Muscle of leg (tissue), 11 donors: ENCODE measurements around the gene CDYL. TPM values are rescaled to one million over a fixed set of nuclear protein-coding genes. Genes with fewer than 3 reads are reported as not detected.

Experiments used
- DNase-seq: peaks from one replicate; pipeline ENCODE4 v3.0.0; 2013
- H3K27ac ChIP-seq: one replicate; pipeline ENCODE4 v1.5.1; 2013; ENCODE audit warnings: mild to moderate bottlenecking, low read length, control low read depth
- H3K27me3 ChIP-seq: one replicate; pipeline ENCODE4 v1.6.1; 2013; ENCODE audit warnings: low read length; ENCODE audit not compliant: control insufficient read depth, insufficient read depth
- H3K36me3 ChIP-seq: one replicate; pipeline ENCODE4 v1.6.1; 2013; ENCODE audit warnings: low read length; ENCODE audit not compliant: control insufficient read depth, insufficient read depth
- H3K4me1 ChIP-seq: one replicate; pipeline ENCODE4 v1.6.1; 2013; ENCODE audit warnings: low read length; ENCODE audit not compliant: control insufficient read depth, insufficient read depth
- H3K4me3 ChIP-seq: one replicate; pipeline ENCODE4 v1.5.1; 2013; ENCODE audit warnings: low read length, control low read depth
- H3K9me3 ChIP-seq: replicated peaks from 2 replicates; pipeline ENCODE4 v1.6.1; 2013; ENCODE audit warnings: low read depth, low read length; ENCODE audit not compliant: control insufficient read depth
- WGBS: methylation state at CpG from one replicate; pipeline ENCODE4 v1.1.5; 2013; ENCODE audit warnings: missing lambda C conversion rate; ENCODE audit not compliant: insufficient coverage; 5-methylcytosine and 5-hydroxymethylcytosine counted together
- polyA plus RNA-seq, 8 donors: library from polyadenylated mRNA; unstranded; fragments of 120-200 nt; gene quantifications; one replicate each; pipeline versions ENCODE4 v1.2.1 to v1.2.3, GENCODE V29; 2013; ENCODE audit warnings: inconsistent platforms in 1 of 8, low replicate concordance in 1 of 8; ENCODE audit not compliant: insufficient read length in 8 of 8, insufficient read depth in 1 of 8
- total RNA-seq: library from RNA; stranded (reverse); fragments of 120-200 nt; gene quantifications from one replicate; pipeline ENCODE4 v1.2.4, GENCODE V29; 2013

The CDYL gene
- total and polyA plus RNA-seq, 9 donors, result 15.6 to 75.3 (median 19.9) TPM

DNA sequence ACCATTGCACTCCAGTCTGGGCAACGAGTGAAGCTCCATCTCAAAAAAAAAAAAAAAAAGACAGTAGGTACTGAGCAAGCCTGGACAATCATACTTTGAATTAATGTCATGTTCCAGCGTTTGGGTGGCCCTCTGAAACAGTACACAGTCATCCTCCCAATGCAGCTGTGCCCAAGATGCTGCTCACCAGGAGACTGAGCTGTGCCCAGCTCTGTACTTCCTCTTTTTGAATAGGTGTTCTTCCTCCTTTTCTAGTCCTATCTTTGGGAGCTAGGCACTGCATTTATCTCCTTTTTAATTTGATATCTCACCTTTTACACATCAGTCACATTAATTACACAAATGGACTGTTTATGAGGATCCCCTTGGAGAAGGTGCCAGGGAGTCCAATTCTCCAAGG is 126.2 kb downstream of the CDYL start:
- H3K4me3 ChIP-seq, result no peak overlapping the region
- H3K36me3 ChIP-seq, result peaks cover 21% of the 10 kb centered on the region
- peaks cover 12% of the 10 kb centered on the region for H3K4me1 ChIP-seq
- DNase-seq, result no peak
- H3K9me3 ChIP-seq, result peaks cover 13% of the 10 kb centered on the region
- WGBS, result 70% methylated on average over 1 of the region's 2 CpGs
- no peak overlapping the region for H3K27ac ChIP-seq
- no peaks in the 10 kb centered on the region for H3K27me3 ChIP-seq

DNA sequence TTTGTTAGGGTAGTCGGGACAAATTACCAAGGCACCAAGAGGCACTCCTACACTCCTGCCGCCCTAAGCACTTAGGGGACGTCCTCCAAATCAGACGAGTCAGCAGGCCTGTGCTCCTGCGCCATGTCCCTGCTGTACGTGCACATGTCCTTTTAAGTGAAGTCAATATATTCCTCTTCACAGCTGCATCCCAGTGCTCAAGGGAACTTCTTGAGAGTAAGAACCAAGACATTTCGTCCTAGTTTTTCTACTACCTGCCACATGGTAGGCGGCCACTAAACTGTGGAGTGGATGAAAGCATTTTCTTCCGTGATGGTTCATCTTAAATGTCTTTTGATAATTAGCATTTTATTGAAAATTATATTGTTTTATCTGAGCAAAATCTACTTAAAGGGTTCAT is 126.9 kb downstream of the CDYL start:
- H3K27ac ChIP-seq, result peak overlapping the region; percentile 21
- 53% methylated on average over 6 of the region's 9 CpGs for WGBS
- no peak overlapping the region for H3K4me3 ChIP-seq
- peaks cover 18% of the 10 kb centered on the region for H3K36me3 ChIP-seq
- peaks cover 13% of the 10 kb centered on the region for H3K9me3 ChIP-seq
- H3K27me3 ChIP-seq, result no peaks in the 10 kb centered on the region
- peak; percentile 70 for DNase-seq
- peaks cover 12% of the 10 kb centered on the region for H3K4me1 ChIP-seq

DNA sequence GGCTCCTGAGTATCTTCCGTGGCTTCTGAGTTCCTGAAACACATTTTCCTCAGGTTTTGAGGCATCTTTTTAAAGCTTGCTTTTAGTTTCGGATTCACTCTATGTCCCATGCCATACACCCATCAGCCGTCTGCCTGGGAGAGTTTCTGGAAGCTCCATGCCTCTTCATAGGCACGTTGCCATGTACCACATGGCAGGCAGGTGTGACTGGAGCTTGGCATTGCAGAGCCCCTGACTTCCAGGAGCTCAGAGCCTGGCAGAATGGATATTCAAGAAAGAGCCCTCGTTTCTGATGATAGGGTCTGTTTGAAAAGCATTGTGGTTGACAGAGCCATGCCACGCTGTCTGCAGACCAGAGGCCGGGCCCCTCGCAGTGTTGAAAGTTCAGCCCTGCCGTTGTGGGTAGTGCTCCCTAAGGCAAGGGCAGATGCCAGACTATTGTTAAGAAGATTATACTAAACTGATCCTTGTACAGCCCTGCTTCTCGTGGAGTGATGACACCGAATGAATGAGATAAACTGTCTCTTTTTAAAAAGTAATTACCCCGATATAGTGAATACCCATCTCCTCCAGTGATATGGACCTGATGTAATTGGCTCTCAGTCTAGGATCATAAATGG is 127.7 kb downstream of the CDYL start:
- H3K9me3 ChIP-seq, result peaks cover 8% of the 10 kb centered on the region
- H3K27me3 ChIP-seq, result no peaks in the 10 kb centered on the region
- no peak overlapping the region for H3K4me3 ChIP-seq
- no peak for DNase-seq
- 62% methylated on average over 5 of the region's 12 CpGs for WGBS
- peaks cover 12% of the 10 kb centered on the region for H3K4me1 ChIP-seq
- peaks cover 18% of the 10 kb centered on the region for H3K36me3 ChIP-seq
- H3K27ac ChIP-seq, result peak overlapping the region; percentile 21

DNA sequence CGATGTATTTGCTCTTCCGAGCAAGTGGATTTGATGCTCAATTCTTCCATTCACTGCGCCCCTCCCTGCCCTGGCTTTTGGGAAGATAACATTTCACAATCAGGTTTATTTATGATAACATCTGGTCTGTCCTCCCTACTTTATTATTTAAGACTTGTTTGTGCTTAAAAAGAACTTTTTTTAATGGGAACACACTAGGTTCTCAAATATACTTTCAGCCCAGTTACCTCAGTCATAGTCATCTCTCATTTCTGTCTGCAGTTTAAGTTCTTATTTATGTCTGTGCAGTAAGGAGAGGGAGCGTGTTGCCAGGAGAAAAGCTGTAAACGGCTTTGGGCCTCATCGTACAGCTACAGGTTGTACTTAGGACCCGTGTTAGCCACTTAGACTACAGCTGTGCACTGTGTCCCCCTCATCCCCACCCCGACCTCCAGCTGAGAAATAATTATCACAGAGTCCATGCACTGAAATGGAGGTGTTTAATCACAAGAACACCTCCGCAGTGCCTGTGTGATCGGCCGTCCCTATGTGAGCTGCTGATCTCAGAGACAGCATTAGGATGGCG is 128.3 kb downstream of the CDYL start:
- Histone ChIP-seq H3K9me3 (peaks cover 1% of the 10 kb centered on the region), H3K27ac (no peak overlapping the region), H3K36me3 (peaks cover 20% of the 10 kb centered on the region), H3K4me1 (peaks cover 12% of the 10 kb centered on the region), H3K4me3 (no peak overlapping the region), H3K27me3 (no peaks in the 10 kb centered on the region)
- WGBS, result 72% methylated on average over 6 of the region's 12 CpGs
- DNase-seq, result no peak

DNA sequence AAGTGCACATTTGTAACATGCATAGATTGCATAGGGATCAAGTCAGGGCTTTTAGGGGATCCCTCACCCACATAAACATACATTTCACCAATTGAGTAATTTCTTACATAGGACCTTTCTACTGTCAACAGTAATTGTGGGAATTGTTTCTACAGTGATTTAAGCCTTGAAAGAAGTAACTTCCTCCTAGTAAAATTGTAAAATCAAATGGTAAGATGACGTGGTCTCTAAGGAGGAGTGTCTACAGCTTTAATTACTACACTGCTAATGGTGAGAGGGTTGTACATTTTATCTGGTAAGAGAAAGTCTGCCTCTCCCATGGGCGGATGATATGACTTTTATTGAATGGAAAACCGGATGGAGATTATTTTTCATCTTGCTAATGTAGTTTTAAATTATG is 129.6 kb downstream of the CDYL start:
- Histone ChIP-seq H3K27ac (no peak overlapping the region), H3K9me3 (no peaks in the 10 kb centered on the region), H3K27me3 (no peaks in the 10 kb centered on the region), H3K4me3 (no peak overlapping the region), H3K4me1 (peaks cover 12% of the 10 kb centered on the region), H3K36me3 (peaks cover 21% of the 10 kb centered on the region)
- no peak for DNase-seq
- no CpG with 5 or more reads among the region's 3 CpGs for WGBS

DNA sequence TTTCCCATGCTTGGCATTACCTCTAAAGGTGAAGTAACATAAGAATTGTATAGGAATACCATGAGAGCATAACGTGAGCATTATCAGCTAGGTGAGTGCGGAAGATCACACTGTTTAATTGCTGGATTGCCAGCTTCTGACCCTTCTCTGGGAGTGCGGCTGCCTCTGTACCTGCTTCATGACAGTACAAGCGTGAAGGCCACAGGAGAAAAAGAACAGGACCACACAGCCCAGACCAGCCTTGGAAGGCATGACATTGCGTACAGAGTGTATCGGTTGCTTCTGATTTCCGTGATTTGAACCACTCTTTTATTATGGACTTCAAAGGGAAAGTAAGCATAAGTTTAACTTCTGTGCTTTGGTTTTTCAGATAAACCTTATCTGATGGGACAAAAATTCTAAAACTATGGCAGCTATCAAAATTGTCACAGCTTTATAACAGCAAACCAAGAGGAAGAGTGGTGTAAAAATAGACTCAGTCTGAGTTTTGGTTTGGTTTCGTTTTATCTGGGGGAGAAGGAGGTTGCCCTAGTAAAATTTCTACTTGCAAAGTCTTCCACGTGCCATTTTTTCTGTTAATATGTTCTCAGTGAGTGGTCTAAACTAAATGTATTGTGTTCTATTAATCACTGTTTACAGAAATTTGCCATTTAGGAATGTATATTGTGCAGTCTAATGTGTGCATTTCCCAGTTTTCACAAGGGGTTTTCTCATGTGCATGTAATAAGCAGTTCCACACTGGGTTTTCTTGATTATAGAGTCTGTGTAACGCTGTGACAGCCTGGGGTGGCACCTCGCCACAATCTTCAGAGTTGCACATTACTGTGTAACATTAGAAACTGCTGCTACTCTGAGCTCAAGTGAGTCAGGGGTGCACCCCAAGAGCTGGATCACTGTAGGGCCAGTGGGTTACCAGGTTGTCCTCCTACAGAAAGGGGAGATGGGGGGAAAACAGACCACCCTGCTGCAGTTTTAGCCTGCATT is 130.4 kb downstream of the CDYL start:
- H3K9me3 ChIP-seq, result no peaks in the 10 kb centered on the region
- H3K36me3 ChIP-seq, result peaks cover 21% of the 10 kb centered on the region
- H3K4me3 ChIP-seq, result no peak overlapping the region
- H3K27ac ChIP-seq, result no peak overlapping the region
- H3K4me1 ChIP-seq, result peaks cover 12% of the 10 kb centered on the region
- H3K27me3 ChIP-seq, result no peaks in the 10 kb centered on the region
- WGBS, result 88% methylated on average over 5 of the region's 11 CpGs
- no peak for DNase-seq

DNA sequence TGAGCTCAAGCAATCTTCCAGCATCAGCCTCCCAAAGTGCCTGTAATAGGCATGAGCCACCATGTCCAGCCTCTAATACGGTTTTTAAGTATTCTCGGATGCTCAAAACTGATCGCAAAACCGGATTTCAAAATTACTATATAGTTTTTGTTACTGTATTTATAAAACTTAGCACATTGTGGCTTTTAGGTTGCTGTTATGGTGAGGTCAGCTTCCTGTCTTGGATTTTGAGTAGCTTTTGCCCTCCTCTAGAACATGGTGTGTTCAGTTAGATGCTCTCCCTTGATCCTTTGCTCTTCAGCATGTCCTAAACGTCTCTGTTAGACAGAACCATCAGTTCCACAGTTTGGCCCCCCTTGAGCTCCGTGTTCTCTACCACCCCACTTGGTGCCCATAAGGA is 131.4 kb downstream of the CDYL start:
- WGBS, result 74% methylated on average over 2 of the region's 6 CpGs
- H3K9me3 ChIP-seq, result no peaks in the 10 kb centered on the region
- no peak for DNase-seq
- H3K27me3 ChIP-seq, result no peaks in the 10 kb centered on the region
- H3K36me3 ChIP-seq, result peaks cover 18% of the 10 kb centered on the region
- peaks cover 9% of the 10 kb centered on the region for H3K4me1 ChIP-seq
- H3K27ac ChIP-seq, result no peak overlapping the region
- H3K4me3 ChIP-seq, result no peak overlapping the region

DNA sequence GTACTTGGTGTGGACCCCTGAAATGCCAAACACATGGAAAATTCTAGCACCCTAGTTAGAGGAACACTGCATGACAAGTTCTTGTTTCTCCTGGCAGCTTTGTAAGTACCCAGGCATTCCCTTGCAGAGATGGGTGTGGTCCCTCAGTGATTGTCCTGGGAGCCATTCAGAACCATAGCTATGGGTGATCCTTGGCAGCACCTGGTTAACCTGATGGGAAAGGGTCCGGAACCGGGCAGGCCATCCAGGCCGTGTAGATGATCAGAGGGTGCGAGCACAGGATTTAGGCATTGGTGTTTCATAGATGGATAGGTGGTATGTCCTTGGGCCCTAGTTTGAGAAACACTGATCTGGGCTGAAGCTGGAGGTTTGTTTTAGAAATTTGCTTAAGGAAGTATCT is 131.9 kb downstream of the CDYL start:
- no peak overlapping the region for H3K4me3 ChIP-seq
- H3K27ac ChIP-seq, result no peak overlapping the region
- DNase-seq, result no peak
- 92% methylated on average over 4 of the region's 4 CpGs for WGBS
- peaks cover 18% of the 10 kb centered on the region for H3K36me3 ChIP-seq
- no peaks in the 10 kb centered on the region for H3K9me3 ChIP-seq
- H3K4me1 ChIP-seq, result peaks cover 9% of the 10 kb centered on the region
- no peaks in the 10 kb centered on the region for H3K27me3 ChIP-seq

DNA sequence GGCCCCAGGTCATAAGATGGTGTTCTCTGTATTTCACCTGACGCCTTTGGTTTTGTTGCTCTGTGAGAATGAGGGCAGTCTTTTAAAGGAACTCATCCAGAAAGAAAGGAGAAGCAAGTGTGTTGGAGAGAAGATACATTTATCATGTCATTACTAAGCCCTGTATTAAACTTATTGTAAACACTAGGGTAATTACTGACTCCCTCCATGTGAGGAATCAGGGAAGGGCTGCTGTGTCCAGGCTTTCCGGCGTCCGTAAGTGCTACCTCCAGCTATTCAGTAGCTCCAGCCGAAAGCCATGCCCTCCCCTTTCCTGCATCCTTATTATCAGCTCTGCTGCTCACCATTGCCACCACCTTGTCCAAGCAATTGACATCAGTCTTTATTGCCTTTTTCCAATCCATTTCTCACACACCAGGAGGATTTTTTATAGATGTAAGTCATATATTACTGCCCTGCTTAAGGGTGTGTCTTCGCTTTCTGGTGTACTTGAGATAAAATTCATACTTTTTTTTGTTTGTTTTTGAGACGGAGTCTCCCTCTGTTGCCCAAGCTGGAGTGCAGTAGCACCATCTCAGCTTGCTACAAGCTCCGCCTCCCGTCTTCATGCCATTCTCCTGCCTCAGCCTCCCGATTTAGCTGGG is 133.0 kb downstream of the CDYL start:
- DNase-seq, result no peak
- no peaks in the 10 kb centered on the region for H3K9me3 ChIP-seq

More for the DNA sequence above, 133.0 kb downstream of the CDYL start:
- 88% methylated on average over 7 of the region's 10 CpGs for WGBS
- H3K4me3 ChIP-seq, result no peak overlapping the region
- H3K27ac ChIP-seq, result no peak overlapping the region
- no peaks in the 10 kb centered on the region for H3K27me3 ChIP-seq
- peaks cover 18% of the 10 kb centered on the region for H3K36me3 ChIP-seq
- H3K4me1 ChIP-seq, result peaks cover 12% of the 10 kb centered on the region
